Transverse colon (tissue), 4 donors: Measurements from ENCODE around the gene GMDS.

Source experiments
- CTCF ChIP-seq, 5 experiments: fragments of 200-600 bp in 3 of 5; fragments of 450-650 bp in 2 of 5; sonication (generic) in 3 of 5; IDR thresholded peaks; 1 replicate in 2 of 5; 2 replicates in 3 of 5; pipeline ENCODE4 v1.5.1; 2016 to 2017; ENCODE audit warnings: antibody characterized with exemption in 5 of 5, inconsistent platforms in 3 of 5, mild to moderate bottlenecking in 2 of 5, moderate library complexity in 1 of 5
- POLR2A ChIP-seq: fragments of 450-650 bp; IDR thresholded peaks from one replicate; pipeline ENCODE4 v1.6.1; 2016; ENCODE audit warnings: antibody characterized with exemption, mild to moderate bottlenecking, moderate library complexity
- POLR2AphosphoS5 ChIP-seq, 3 donors: sonication (generic); formaldehyde crosslinking; IDR thresholded peaks; one replicate each; pipeline ENCODE4 v1.6.1; 2016; ENCODE audit warnings: antibody characterized with exemption in 3 of 3

- TF ChIP-seq CTCF (IDR thresholded peaks at IDR 0.05), result no peak
- TF ChIP-seq POLR2A, result no peak
- no peak for TF ChIP-seq POLR2AphosphoS5 (IDR thresholded peaks at IDR 0.05)
These were observed 408.7 kb downstream of the GMDS start for GRCh38 chr6:1836690-1837089.
